Measurements from ENCODE around the gene HS2ST1.

DNA sequence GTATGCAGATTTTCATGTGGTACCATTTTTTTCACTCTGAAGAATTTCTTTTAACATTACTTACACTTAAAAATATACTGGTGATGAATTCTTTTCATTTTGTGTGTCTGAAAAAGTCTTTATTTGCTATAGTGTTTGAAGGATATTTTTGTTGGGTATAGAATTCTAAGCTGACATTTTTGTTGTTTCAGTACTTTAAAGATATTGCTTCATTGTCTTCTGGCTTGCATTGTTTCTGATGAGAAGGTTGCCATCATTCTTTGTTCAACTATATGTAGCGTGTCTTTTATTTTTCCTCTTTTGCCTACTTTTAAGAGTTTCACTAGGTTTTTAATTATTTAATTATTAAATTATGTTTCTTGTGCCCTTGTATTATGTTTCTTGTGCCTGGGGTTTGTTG lies 8.0 kb downstream of the HS2ST1 start:
- TF ChIP-seq, protein P1, sequence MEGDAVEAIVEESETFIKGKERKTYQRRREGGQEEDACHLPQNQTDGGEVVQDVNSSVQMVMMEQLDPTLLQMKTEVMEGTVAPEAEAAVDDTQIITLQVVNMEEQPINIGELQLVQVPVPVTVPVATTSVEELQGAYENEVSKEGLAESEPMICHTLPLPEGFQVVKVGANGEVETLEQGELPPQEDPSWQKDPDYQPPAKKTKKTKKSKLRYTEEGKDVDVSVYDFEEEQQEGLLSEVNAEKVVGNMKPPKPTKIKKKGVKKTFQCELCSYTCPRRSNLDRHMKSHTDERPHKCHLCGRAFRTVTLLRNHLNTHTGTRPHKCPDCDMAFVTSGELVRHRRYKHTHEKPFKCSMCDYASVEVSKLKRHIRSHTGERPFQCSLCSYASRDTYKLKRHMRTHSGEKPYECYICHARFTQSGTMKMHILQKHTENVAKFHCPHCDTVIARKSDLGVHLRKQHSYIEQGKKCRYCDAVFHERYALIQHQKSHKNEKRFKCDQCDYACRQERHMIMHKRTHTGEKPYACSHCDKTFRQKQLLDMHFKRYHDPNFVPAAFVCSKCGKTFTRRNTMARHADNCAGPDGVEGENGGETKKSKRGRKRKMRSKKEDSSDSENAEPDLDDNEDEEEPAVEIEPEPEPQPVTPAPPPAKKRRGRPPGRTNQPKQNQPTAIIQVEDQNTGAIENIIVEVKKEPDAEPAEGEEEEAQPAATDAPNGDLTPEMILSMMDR (IDR thresholded peaks at IDR 0.05): no peak
- TF ChIP-seq POLR2A (IDR thresholded peaks at IDR 0.05): no peak

Measured in body of pancreas (tissue), 4 donors.